GM10266 (cell line): Measurements from ENCODE around the gene PTGIS.
A peak's percentile ranks its signal among the peaks of the same experiment; 100 is the strongest.

Experiments
- DNase-seq: peaks from one replicate; pipeline ENCODE4 v3.0.0; 2012; ENCODE audit errors: extremely low spot score
- CTCF ChIP-seq: IDR thresholded peaks from 2 replicates; pipeline ENCODE4 v1.5.1; 2012; ENCODE audit warnings: mild to moderate bottlenecking, low read depth; ENCODE audit not compliant: control insufficient read depth, insufficient read depth; ENCODE audit errors: missing control alignments

The PTGIS gene

GRCh38 chr20:49610691-49611538 is 43.0 kb upstream of the PTGIS start:
- peak; percentile 78 for DNase-seq
- TF ChIP-seq CTCF = peak; percentile 92

- peak; percentile 79 for DNase-seq
- peak; percentile 94 for TF ChIP-seq CTCF
Observed at GRCh38 chr20:49608752-49609670, 41.1 kb upstream of the PTGIS start.

GRCh38 chr20:49607568-49607967 is 39.6 kb upstream of the PTGIS start:
- no peak for DNase-seq
- TF ChIP-seq CTCF = no peak

- TF ChIP-seq CTCF = no peak
- no peak for DNase-seq
Observed at GRCh38 chr20:49603209-49603627, 35.3 kb upstream of the PTGIS start.

DNA sequence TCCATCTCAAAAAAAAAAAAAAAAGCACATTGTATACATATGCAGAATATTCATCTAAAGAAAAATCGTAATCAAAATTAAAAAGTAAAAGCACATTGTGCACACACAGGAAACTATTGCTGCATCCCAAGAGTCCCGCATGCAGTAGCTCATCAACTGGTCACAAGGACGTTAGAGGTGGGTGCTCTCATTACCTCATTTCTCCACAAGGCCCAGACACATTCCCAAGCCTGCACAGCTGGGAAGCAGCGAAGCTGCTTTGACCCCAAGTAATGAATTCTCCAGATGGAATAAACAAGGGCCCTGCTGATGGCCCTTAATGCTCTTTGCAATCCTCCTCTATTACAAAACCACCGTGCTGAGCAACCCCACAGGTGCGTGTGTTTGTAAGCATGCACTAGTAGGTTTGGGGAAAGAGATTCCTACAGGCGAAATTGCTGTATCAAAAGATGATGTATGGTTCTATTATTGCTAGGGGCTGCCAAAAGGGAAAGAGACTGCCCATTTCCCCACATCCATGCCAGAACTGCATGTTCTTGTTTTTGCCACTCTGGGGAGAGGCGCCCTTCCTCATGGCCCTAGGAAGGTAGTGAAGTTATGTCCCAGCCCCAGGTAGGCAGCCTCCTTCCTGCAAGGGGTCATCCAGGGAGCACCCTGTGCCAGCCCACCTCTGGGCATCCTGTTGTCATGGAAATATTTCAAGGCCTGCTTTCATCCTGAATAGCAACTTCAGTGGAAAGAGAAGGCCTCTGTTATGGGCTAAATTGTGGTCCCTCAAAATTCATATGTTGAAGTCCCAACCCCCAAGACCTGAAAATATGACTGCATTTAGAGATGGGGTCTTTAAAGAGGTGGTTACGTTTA is 34.6 kb upstream of the PTGIS start:
- no peak for TF ChIP-seq CTCF
- no peak for DNase-seq

DNA sequence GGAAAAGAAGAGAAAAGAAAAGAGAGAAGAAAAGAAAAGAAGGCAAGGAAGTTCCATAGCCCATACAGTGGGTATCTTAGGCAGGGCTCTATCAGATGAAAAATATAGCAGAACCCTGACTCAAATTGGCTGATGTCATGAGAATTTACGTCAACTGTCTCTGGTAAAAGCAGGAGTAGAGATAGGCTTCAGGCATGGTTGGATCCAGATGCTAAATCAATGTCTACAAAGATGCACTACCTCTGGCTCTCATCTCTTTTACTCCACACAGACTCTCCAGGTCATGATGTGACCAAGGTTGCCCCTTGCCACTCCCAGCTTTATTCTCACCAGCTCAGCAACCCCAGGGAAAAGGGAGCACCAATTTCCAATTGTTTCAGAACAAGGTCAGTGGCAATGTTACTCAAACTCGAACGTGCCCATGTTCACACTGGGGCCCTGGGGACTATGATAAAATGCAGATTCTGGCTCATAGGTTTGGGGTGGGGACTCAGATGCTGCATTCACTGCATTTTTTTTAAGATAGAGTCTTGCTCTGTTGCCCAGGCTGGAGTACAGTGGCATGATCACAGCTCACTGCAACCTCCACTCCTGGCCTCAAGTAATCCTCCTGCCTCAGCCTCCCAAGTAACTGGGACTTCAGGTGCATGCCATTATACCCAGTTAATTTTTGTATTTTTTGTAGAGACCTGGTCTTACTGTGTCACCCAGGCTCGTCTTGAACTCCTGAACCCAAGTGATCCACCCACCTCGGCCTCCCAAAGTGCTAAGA is 33.4 kb upstream of the PTGIS start:
- no peak for TF ChIP-seq CTCF
- DNase-seq = no peak
